PC-3 (cell line): ENCODE results near the gene PLXNC1. TPM values are rescaled to one million over a fixed set of nuclear protein-coding genes. Genes with fewer than 3 reads are reported as not detected.
A peak's percentile ranks its signal among the peaks of the same experiment; 100 is the strongest.

ENCODE experiments used
- ATAC-seq: fragments of 200-7000 bp; cut with Tn5 transposase; 2 replicates; pipeline ENCODE4 v1.9.1; 2020; ENCODE audit warnings: mild to moderate bottlenecking, moderate library complexity
- BruUV-seq: library from RNA; stranded (reverse); fragments of 400-500 nt; replicated peaks from 2 replicates; lab custom pipeline; 2021; lab: Mats Ljungman, UMichigan
- CTCF ChIA-PET: fragments of 300-600 bp; sonication (Branson Sonifier 250); formaldehyde crosslinking; loops from one replicate; lab custom pipeline; 2022; ENCODE audit warnings: antibody characterized with exemption; lab: Charles Lee
- POLR2A ChIA-PET: fragments of 300-600 bp; sonication (Branson Sonifier 250); formaldehyde crosslinking; loops from one replicate; lab custom pipeline; 2022; ENCODE audit warnings: antibody characterized with exemption; ENCODE audit not compliant: unreplicated experiment; lab: Charles Lee
- DNase-seq: peaks from one replicate; pipeline ENCODE4 v3.0.0-alpha.2; 2015
- H2AFZ ChIP-seq: fragments of 300-600 bp; sonication (generic); 2 replicates; pipeline ENCODE4 v1.6.0; 2016; ENCODE audit warnings: antibody characterized with exemption, low read length
- H3F3A ChIP-seq: fragments of 300-600 bp; sonication (generic); one replicate; pipeline ENCODE4 v1.6.0; 2017; ENCODE audit warnings: antibody characterized with exemption, low read length, control low read depth, mild to moderate bottlenecking; ENCODE audit not compliant: unreplicated experiment
- H3K27ac ChIP-seq: fragments of 300-600 bp; sonication (generic); 2 replicates; pipeline ENCODE4 v1.5.1; 2016; ENCODE audit warnings: mild to moderate bottlenecking, low read length
- H3K27me3 ChIP-seq: fragments of 300-600 bp; sonication (generic); 2 replicates; pipeline ENCODE4 v1.6.1; 2016; ENCODE audit warnings: low read length, mixed read lengths
- H3K36me3 ChIP-seq: fragments of 300-600 bp; sonication (generic); 2 replicates; pipeline ENCODE4 v1.6.1; 2016; ENCODE audit warnings: low read depth, mixed run types, low read length, mixed read lengths
- H3K4me1 ChIP-seq: fragments of 300-600 bp; sonication (generic); 2 replicates; pipeline ENCODE4 v1.5.1; 2016; ENCODE audit warnings: low read length; ENCODE audit not compliant: insufficient read depth
- H3K4me2 ChIP-seq: fragments of 300-600 bp; sonication (generic); 2 replicates; pipeline ENCODE4 v1.6.0; 2016; ENCODE audit warnings: low read length
- H3K4me3 ChIP-seq: fragments of 300-600 bp; sonication (generic); 2 replicates; pipeline ENCODE4 v1.5.1; 2016; ENCODE audit warnings: mild to moderate bottlenecking, low read length, mixed read lengths
- H3K79me2 ChIP-seq: fragments of 300-600 bp; sonication (generic); 2 replicates; pipeline ENCODE4 v1.6.1; 2017; ENCODE audit warnings: low read length, mixed read lengths
- H3K9ac ChIP-seq: fragments of 300-600 bp; sonication (generic); 2 replicates; pipeline ENCODE4 v1.6.0; 2016; ENCODE audit warnings: mild to moderate bottlenecking, low read length
- H3K9me2 ChIP-seq: fragments of 300-600 bp; sonication (generic); replicated peaks from 2 replicates; pipeline ENCODE4 v1.6.1; 2016; ENCODE audit warnings: mixed run types, low read length, mixed read lengths
- H3K9me3 ChIP-seq: fragments of 300-600 bp; sonication (generic); 2 replicates; pipeline ENCODE4 v1.6.1; 2016; ENCODE audit warnings: low read length, mixed read lengths
- H4K20me1 ChIP-seq: fragments of 300-600 bp; sonication (generic); 2 replicates; pipeline ENCODE4 v1.6.1; 2016; ENCODE audit warnings: low read length, mixed read lengths
- CTCF ChIP-seq: fragments of 300-600 bp; sonication (generic); conservative IDR thresholded peaks from 2 replicates; pipeline ENCODE4 v1.5.1; 2017; ENCODE audit warnings: antibody characterized with exemption, low read depth, mild to moderate bottlenecking, low read length
- EZH2 ChIP-seq: fragments of 300-600 bp; sonication (generic); IDR thresholded peaks from one replicate; pipeline ENCODE4 v1.6.1; 2017; ENCODE audit warnings: antibody characterized with exemption, mild to moderate bottlenecking, low read length; ENCODE audit not compliant: unreplicated experiment
- EZH2phosphoT487 ChIP-seq: fragments of 300-600 bp; sonication (generic); IDR thresholded peaks from 2 replicates; pipeline ENCODE4 v1.6.1; 2018; ENCODE audit warnings: mild to moderate bottlenecking, antibody characterized with exemption, low read length, borderline replicate concordance
- intact Hi-C: fragments of 100-400 bp; cut with micrococcal nuclease; formaldehyde crosslinking; loops from 2 replicates; pipeline ENCODE4 v1.9.0; 2023
- total RNA-seq: library from RNA; depleted of rRNA; stranded (reverse); fragments of >200 nt; gene quantifications from 2 replicates; pipeline ENCODE4 v1.2.3, GENCODE V29; 2014

Gene PLXNC1
- total RNA-seq, 1 experiment from 2014 or later = 0.15 TPM

GRCh38 chr12:94144781-94145180 lies 3.6 kb upstream of the PLXNC1 start:
- CTCF ChIA-PET = no interaction called here

GRCh38 chr12:94145191-94145983 lies 3.0 kb upstream of the PLXNC1 start:
- Histone ChIP-seq H3K4me2 (no peak overlapping the region), H3F3A (no peaks in the 10 kb centered on the region), H3K9me3 (no peaks in the 10 kb centered on the region), H3K27me3 (peaks cover 66% of the 10 kb centered on the region), H3K9me2 (no peaks in the 10 kb centered on the region), H3K4me1 (no peaks in the 10 kb centered on the region), H3K27ac (no peak overlapping the region), H4K20me1 (no peaks in the 10 kb centered on the region), H2AFZ (no peak overlapping the region), H3K9ac (no peak overlapping the region), H3K36me3 (no peaks in the 10 kb centered on the region), H3K4me3 (no peak overlapping the region), H3K79me2 (no peaks in the 10 kb centered on the region)
- no peak for TF ChIP-seq EZH2
- TF ChIP-seq EZH2phosphoT487 = no peak
- TF ChIP-seq CTCF = peak; percentile 69
- POLR2A ChIA-PET = no interaction called here
- ATAC-seq = peak; percentile 42
- no TSS peak for BruUV-seq
- DNase-seq = peak; percentile 61
- intact Hi-C loops = loop anchor here (2.0 kb wide), 2 partner anchors 289 to 387 kb away; no protein-coding TSS in a partner anchor
- CTCF ChIA-PET = no interaction called here

More at GRCh38 chr12:94144781-94145180, 3.6 kb upstream of the PLXNC1 start:
- no peaks in the 10 kb centered on the region for H3K4me1 ChIP-seq
- H3K36me3 ChIP-seq = no peaks in the 10 kb centered on the region
- intact Hi-C loops = loop anchor here (2.0 kb wide), 2 partner anchors 290 to 388 kb away; no protein-coding TSS in a partner anchor
- H4K20me1 ChIP-seq = no peaks in the 10 kb centered on the region
- ATAC-seq = no peak
- H3K9me2 ChIP-seq = no peaks in the 10 kb centered on the region
- no peaks in the 10 kb centered on the region for H3K9me3 ChIP-seq
- H3K27ac ChIP-seq = no peak overlapping the region
- H2AFZ ChIP-seq = no peak overlapping the region
- H3K27me3 ChIP-seq = peaks cover 60% of the 10 kb centered on the region
- no peak overlapping the region for H3K4me2 ChIP-seq
- POLR2A ChIA-PET = no interaction called here
- H3K9ac ChIP-seq = no peak overlapping the region
- no TSS peak for BruUV-seq
- H3K79me2 ChIP-seq = no peaks in the 10 kb centered on the region
- H3K4me3 ChIP-seq = no peak overlapping the region
- no peaks in the 10 kb centered on the region for H3F3A ChIP-seq
- DNase-seq = no peak
- TF ChIP-seq EZH2phosphoT487 = no peak
- TF ChIP-seq EZH2 = no peak
- no peak for TF ChIP-seq CTCF
